ENCODE results near the gene EID3.
"Not testable (repeated sequence)": the region's sequence is repeated elsewhere in the genome, so short reads cannot be mapped to it uniquely, and the experiment has no call there.

EID3 gene

GRCh38 chr12:104290320-104290719, 13.2 kb upstream of the EID3 start:
- DNase-seq (ENCODE audit: low spot score), result no peak

DNA sequence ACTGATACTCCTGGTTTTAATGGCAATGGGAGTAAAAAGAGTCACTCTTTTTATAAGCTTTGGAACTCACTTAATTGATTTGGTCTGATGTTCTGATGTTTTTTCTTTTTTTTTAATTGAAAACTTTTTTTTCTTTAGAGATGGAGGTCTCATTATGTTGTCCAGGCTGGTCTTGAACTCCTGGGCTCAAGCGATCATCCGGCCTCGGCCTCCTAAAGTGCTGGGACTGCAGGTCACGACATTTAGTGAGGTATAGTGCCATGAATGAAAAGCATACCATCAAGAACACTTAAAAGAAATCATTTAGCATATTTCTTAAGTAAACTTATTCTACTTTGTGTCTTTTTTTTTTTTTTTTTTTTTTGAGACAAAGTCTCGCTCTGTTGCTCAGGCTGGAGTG, 12.7 kb upstream of the EID3 start:
- no peak for DNase-seq (ENCODE audit: low spot score)

DNA sequence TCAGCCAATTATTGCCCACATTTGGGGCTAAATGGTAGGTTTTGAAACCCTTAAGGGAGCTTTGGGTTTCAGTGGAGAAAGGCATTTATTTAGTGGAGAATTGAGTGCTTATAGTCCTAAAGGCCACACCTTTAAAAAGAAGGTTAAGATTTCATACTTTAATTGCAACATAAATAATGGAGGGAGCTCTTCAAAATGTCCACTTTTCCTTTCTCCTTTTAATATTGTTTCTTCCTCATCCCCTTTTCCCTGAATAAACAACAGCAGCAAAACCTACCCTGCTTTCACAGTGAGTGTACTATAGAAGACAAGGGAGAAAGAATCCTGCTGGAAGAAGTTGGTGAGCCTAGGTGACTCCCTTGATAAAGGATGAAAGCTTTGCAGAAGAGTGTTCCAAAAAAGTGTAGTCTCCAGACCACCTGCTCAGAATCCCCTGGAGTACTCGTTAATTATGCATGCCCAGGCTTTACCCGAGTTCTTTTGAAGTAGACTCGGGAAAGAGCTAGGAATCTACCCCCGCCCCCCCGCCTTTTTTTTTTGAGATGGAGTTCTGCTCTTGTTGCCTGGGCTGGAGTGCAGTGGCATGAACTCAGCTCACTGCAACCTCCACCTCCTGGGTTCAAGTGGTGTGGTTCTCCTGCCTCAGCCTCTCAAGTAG, 11.5 kb upstream of the EID3 start:
- no peak for DNase-seq (ENCODE audit: low spot score)

GRCh38 chr12:104292872-104293794, 10.4 kb upstream of the EID3 start:
- no peak for DNase-seq (ENCODE audit: low spot score)

- DNase-seq (ENCODE audit: low spot score), result not testable (repeated sequence)
Observed at GRCh38 chr12:104294158-104294859, 9.2 kb upstream of the EID3 start.

GRCh38 chr12:104294927-104295668, 8.4 kb upstream of the EID3 start:
- no peak for DNase-seq (ENCODE audit: low spot score)

- no peak for DNase-seq (ENCODE audit: low spot score)
Observed at GRCh38 chr12:104295954-104296353, 7.6 kb upstream of the EID3 start.

DNA sequence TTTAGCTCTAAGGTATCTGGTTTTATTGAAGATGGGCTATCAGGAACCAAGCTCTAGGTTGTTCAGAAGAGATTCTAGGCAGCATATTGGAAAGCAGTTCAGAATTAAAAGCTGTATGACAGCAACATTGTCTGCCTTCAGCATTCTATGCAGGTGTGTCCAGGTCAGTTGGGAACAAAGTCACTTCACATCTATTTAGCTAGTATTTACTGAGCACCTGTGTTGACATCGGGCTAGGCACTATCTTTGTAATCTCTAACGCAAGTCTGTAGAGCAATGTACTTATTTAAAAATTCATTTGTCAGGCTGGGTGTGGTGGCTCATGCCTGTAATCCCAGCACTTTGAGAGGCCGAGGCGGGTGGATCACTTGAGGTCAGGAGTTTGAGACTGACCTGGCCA, 6.8 kb upstream of the EID3 start:
- no peak for DNase-seq (ENCODE audit: low spot score)

GRCh38 chr12:104297477-104298113, 5.9 kb upstream of the EID3 start:
- DNase-seq (ENCODE audit: low spot score), result no peak

GRCh38 chr12:104299842-104300481, 3.6 kb upstream of the EID3 start:
- DNase-seq (ENCODE audit: low spot score), result no peak

DNA sequence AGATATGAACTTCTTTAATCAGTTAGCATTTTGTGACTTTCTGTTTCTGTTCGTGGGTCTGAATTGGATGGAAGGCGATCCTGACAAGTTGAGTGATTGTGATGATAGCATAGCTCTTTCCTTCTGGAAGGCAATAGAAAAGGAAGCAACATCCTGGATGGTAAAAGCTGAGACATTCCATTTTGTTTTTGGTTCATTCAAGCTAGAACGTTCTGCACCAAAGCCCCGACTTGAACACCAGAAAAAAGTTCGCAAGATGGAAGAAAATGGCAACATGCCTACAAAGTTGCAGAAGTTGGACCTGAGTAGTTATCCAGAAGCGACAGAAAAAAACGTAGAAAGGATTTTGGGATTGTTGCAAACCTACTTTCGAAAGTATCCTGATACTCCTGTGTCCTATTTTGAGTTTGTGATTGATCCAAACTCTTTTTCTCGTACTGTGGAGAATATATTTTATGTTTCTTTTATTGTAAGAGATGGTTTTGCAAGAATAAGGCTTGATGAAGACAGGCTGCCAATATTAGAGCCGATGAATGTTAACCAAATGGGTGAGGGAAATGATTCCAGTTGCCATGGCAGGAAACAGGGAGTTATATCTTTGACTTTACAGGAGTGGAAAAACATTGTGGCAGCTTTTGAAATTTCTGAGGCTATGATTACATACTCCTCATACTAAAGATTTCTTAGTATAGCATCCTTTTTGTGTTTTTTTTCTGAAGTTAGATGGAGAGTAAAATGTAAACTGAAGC, 896 bp downstream of the EID3 start:
- DNase-seq (ENCODE audit: low spot score), result no peak

DNA sequence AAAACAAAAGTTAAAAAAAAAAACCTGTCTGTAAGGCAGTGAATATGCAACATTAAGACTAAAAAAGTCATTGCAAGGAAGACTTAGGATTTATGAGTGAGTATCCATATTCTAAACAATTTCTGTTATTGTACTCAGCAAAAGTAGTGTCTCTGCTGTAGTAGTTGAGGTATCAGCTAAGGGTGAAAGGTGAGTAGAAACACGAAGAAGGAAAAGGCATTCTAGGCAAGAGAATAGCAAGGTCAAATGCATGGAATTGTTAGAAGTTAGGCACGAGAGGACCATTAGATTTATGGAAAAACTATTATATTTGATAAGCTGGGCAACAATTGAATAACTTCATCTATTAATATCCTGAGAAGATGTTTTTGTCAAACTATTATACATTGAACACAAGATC, 1.8 kb downstream of the EID3 start:
- no peak for DNase-seq (ENCODE audit: low spot score)

DNA sequence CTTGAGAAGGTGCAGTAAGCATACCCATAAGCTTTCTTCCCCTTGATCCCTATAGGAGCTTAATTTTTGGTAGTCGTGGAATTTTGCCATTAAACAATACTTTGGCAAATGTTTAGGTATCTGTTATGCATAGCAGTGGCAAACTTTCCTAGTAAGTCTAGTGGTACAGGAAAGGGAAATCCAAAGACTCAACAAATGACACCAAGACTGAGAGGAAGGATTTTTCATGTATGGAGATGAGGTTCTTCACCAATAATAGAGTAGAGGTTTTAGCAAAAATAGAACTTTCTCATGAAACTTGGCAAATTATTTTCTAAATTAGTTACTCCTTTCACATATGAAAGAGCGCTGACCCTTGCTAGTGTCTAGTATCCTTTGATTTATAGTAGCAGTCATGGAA, 2.8 kb downstream of the EID3 start:
- DNase-seq (ENCODE audit: low spot score), result no peak

GRCh38 chr12:104306943-104307654, 3.6 kb downstream of the EID3 start:
- no peak for DNase-seq (ENCODE audit: low spot score)

DNA sequence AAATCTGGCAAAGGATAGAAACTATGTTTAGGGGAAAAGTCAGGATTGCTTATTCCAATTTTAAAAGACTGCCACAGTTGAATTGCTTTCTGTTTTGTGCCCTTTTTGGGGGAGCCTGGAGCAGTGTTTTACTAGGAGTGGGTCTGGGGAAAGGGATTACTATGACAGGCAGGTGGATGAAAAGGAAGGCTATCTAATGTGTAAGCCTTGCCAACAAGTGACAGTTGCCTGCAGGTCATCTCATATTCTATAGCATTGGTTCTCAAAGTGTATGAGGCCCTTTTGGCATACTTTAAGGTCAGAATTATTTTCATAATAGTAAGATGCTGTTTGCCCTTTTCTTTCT, 4.1 kb downstream of the EID3 start:
- no peak for DNase-seq (ENCODE audit: low spot score)

- DNase-seq (ENCODE audit: low spot score), result no peak
Observed at GRCh38 chr12:104309446-104309993, 6.0 kb downstream of the EID3 start.

DNA sequence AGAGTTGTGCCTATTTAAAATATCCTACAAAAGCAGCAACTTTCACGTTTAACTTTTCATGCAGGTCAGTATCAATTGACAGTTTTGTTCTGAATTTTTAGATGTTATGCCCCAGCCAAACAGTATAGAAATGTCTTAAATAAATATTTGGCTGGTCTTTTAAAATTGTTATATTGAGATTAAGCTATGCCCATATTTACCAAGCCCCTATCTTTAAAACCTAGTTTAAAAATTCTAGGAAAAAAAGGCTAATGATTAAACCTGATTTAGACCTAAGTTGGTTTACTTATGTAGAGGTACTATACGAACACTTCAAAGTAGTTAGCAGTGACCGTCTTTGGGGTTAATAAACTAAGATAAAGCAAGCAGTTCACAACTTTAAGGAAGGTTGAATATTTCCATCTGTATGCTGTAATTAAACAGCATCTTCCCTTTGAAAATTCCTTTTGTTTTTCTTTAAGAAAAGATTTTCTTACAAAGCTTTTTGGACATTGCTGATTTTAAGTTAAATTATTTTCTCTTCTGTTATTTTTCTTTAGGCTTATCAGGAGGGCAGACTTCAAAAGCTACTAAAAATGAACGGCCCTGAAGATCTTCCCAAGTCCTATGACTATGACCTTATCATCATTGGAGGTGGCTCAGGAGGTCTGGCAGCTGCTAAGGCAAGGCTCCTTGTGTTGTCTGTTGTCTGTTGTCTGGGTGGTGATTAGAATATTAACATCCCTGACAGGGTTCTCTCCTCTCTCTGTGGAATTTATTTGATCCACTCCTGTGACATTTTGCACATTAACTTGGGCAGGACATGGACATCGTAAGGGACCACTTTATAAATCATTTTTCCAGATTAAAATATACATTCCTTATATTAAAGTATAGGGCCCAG, 7.5 kb downstream of the EID3 start:
- no peak for DNase-seq (ENCODE audit: low spot score)

DNA sequence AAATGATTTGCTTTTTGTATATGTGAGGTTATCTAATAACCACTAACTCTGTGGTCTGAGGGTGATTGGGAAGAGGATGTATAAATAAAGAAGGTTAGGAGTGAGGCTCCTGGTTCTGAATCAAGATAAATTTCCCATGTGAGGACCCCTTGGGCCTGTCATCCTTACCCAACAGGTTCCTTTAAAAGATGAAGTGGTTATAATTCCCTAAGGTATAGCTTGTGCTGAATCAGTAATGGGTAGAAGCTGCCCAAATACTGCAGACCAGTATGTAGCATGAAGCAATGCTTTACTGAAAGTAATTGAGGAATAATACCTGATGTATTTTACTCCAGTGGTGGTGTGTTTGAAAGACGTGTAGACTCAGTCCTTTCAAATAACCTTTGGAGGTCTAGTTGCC, 8.7 kb downstream of the EID3 start:
- no peak for DNase-seq (ENCODE audit: low spot score)

- DNase-seq (ENCODE audit: low spot score), result no peak
Observed at GRCh38 chr12:104312654-104313053, 9.1 kb downstream of the EID3 start.

Data from AG08396 (cell line).